ENCODE data around the gene PACRG.

- TF ChIP-seq POLR2A (IDR thresholded peaks at IDR 0.05) (no peak), CTCF (IDR thresholded peaks at IDR 0.05 in 4 of 5, conservative IDR thresholded peaks at IDR 0.05 in 1 of 5) (peak in 1 of 5 experiments; percentile 20)
Observed at GRCh38 chr6:163340201-163340887, 612.6 kb downstream of the PACRG start.

Data from gastrocnemius medialis (tissue), 4 donors.